KMS-11 (cell line): Measurements from ENCODE around the gene ELMOD2.
A peak's percentile ranks its signal among the peaks of the same experiment; 100 is the strongest.

ENCODE experiments used
- H2AFZ ChIP-seq: fragments of 200-600 bp; sonication (generic); 2 replicates; pipeline ENCODE4 v1.6.1; 2016; ENCODE audit warnings: antibody characterized with exemption, mixed run types, low read depth
- H3K27ac ChIP-seq: fragments of 200-600 bp; sonication (generic); 2 replicates; pipeline ENCODE4 v1.6.1; 2016; ENCODE audit warnings: mild to moderate bottlenecking, mixed run types
- H3K27me3 ChIP-seq: fragments of 200-600 bp; sonication (generic); 2 replicates; pipeline ENCODE4 v1.6.1; 2017; ENCODE audit warnings: mild to moderate bottlenecking, low read depth, mixed run types, moderate library complexity; ENCODE audit not compliant: insufficient read depth
- H3K36me3 ChIP-seq: fragments of 200-600 bp; sonication (generic); 2 replicates; pipeline ENCODE4 v1.6.1; 2017; ENCODE audit warnings: mild to moderate bottlenecking, mixed run types; ENCODE audit not compliant: insufficient read depth
- H3K4me1 ChIP-seq: fragments of 200-600 bp; sonication (generic); 2 replicates; pipeline ENCODE4 v1.6.1; 2016; ENCODE audit warnings: mild to moderate bottlenecking, low read depth, mixed run types; ENCODE audit not compliant: poor library complexity, severe bottlenecking
- H3K4me2 ChIP-seq: fragments of 200-600 bp; sonication (generic); 2 replicates; pipeline ENCODE4 v1.7.0; 2016; ENCODE audit warnings: mild to moderate bottlenecking, mixed run types
- H3K4me3 ChIP-seq: fragments of 200-600 bp; sonication (generic); IDR thresholded peaks from 2 replicates; pipeline ENCODE4 v1.6.1; 2017; ENCODE audit warnings: low read depth, low read length, mixed read lengths; ENCODE audit not compliant: insufficient read depth
- H3K79me2 ChIP-seq: fragments of 200-600 bp; sonication (generic); 2 replicates; pipeline ENCODE4 v1.6.1; 2016; ENCODE audit warnings: low read depth, mixed run types; ENCODE audit not compliant: insufficient read depth
- H3K9ac ChIP-seq: fragments of 200-600 bp; sonication (generic); 2 replicates; pipeline ENCODE4 v1.6.1; 2016; ENCODE audit warnings: mild to moderate bottlenecking, mixed run types
- H4K20me1 ChIP-seq: fragments of 200-600 bp; sonication (generic); 2 replicates; pipeline ENCODE4 v1.6.1; 2016; ENCODE audit warnings: mild to moderate bottlenecking, mixed run types; ENCODE audit not compliant: insufficient read depth
- CTCF ChIP-seq: fragments of 200-600 bp; sonication (generic); conservative IDR thresholded peaks from 2 replicates; pipeline ENCODE4 v1.6.1; 2017; ENCODE audit warnings: low read depth, mild to moderate bottlenecking, antibody characterized with exemption, low read length, moderate library complexity, mixed read lengths

ELMOD2 gene

DNA sequence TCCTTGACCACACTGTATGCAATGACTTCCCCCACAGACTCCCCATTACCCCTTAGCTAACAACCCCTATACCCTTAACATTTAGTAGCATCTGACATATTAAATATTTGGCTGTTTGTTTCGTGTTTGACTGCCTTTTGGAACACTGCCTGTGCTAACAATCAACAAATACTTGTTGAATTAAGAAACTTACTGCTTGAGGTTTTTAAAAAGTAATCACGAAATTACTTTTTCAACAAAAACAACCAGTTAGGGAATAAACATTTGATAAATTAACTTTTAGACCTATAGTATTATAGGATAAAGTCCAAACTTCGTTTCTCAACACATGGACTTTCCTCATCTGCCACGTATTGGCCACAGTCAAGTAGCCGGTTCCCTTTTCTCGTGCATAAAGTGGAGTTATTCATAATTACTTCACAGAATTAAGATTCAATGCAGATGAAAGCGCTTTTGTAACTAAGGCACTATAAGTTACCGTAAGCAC is 555 bp upstream of the ELMOD2 start:
- no peak for TF ChIP-seq CTCF
- Histone ChIP-seq H3K4me3 (no peak overlapping the region), H3K79me2 (no peaks in the 10 kb centered on the region; the same call in 1 of the 2 replicates), H2AFZ (peak overlapping the region; percentile 80), H3K4me2 (peak overlapping the region; percentile 37; the same call in 1 of the 2 replicates), H3K36me3 (no peaks in the 10 kb centered on the region), H3K27ac (no peak overlapping the region), H3K27me3 (no peaks in the 10 kb centered on the region), H3K4me1 (peaks cover 11% of the 10 kb centered on the region), H4K20me1 (no peaks in the 10 kb centered on the region), H3K9ac (no peak overlapping the region)

GRCh38 chr4:140529434-140529833 is 5.5 kb downstream of the ELMOD2 start:
- Histone ChIP-seq H3K4me1 (peaks cover 7% of the 10 kb centered on the region), H3K27me3 (no peaks in the 10 kb centered on the region), H3K4me2 (no peak overlapping the region), H2AFZ (no peak overlapping the region), H3K79me2 (no peaks in the 10 kb centered on the region; the same call in 1 of the 2 replicates), H3K27ac (no peak overlapping the region), H4K20me1 (no peaks in the 10 kb centered on the region), H3K9ac (no peak overlapping the region), H3K36me3 (no peaks in the 10 kb centered on the region), H3K4me3 (no peak overlapping the region)
- no peak for TF ChIP-seq CTCF

GRCh38 chr4:140533951-140534480 is 10.0 kb downstream of the ELMOD2 start:
- no peak overlapping the region for H3K27ac ChIP-seq
- H2AFZ ChIP-seq: no peak overlapping the region
- no peak overlapping the region for H3K4me2 ChIP-seq
- no peaks in the 10 kb centered on the region for H3K27me3 ChIP-seq
- H4K20me1 ChIP-seq: no peaks in the 10 kb centered on the region
- no peak for TF ChIP-seq CTCF
- no peak overlapping the region for H3K9ac ChIP-seq
- no peak overlapping the region for H3K4me3 ChIP-seq
- H3K36me3 ChIP-seq: no peaks in the 10 kb centered on the region
- H3K4me1 ChIP-seq: no peaks in the 10 kb centered on the region
- no peaks in the 10 kb centered on the region for H3K79me2 ChIP-seq

- Histone ChIP-seq H2AFZ (no peak overlapping the region), H3K9ac (no peak overlapping the region), H3K79me2 (no peaks in the 10 kb centered on the region), H3K27ac (peak overlapping the region; percentile 28; the same call in 1 of the 2 replicates), H3K4me1 (peaks cover 35% of the 10 kb centered on the region), H4K20me1 (no peaks in the 10 kb centered on the region), H3K4me3 (no peak overlapping the region), H3K27me3 (no peaks in the 10 kb centered on the region), H3K4me2 (peak overlapping the region; percentile 58), H3K36me3 (no peaks in the 10 kb centered on the region)
- TF ChIP-seq CTCF: no peak
Measured at GRCh38 chr4:140556372-140557085, 32.6 kb downstream of the ELMOD2 start.
